GM19025 (cell line): ENCODE data around the gene FILIP1.

Experiments used
- ATAC-seq: cut with Tn5 transposase; IDR thresholded peaks from one replicate; pipeline ENCODE4 v1.9.1; 2021; ENCODE audit warnings: mild to moderate bottlenecking, low read depth, moderate library complexity; ENCODE audit not compliant: unreplicated experiment

Gene FILIP1

DNA sequence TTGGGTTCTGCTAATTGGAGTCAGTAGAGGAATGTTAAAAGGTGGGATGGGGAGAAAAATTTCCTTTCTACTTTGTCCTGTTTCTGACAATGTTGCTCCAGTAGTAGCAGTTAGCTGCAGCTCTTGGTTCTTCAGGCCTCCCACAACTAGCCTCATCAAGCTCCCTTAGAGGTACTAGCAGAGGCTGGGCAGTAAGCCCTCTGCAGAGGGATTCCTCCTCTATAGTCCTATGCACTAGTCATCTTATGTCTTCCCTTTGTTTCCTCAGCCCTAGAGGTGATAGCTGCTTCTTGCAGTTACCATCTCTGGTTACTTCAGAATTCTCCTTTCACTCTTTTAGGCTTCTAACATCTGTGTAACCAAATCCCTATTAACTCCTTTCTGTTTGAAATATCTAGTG lies 99.8 kb downstream of the FILIP1 start:
- no peak for ATAC-seq

DNA sequence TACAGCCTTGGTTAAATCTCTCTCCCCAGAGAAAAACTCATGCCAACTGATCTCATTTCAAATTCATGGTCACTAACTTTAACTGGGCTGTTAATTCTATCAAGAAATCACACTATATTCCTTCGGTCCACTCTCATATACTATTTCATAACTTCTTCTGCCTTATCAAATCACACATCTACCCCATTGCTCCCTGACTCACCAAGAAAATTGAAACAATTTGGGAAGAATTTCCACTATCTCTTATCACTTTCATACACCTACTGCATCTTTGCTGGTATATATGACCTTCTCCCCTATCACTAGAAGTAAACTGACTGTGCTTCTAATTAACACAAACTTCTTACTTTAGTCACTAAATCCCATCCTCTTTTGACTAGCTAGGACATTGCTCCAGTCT lies 102.3 kb downstream of the FILIP1 start:
- no peak for ATAC-seq

DNA sequence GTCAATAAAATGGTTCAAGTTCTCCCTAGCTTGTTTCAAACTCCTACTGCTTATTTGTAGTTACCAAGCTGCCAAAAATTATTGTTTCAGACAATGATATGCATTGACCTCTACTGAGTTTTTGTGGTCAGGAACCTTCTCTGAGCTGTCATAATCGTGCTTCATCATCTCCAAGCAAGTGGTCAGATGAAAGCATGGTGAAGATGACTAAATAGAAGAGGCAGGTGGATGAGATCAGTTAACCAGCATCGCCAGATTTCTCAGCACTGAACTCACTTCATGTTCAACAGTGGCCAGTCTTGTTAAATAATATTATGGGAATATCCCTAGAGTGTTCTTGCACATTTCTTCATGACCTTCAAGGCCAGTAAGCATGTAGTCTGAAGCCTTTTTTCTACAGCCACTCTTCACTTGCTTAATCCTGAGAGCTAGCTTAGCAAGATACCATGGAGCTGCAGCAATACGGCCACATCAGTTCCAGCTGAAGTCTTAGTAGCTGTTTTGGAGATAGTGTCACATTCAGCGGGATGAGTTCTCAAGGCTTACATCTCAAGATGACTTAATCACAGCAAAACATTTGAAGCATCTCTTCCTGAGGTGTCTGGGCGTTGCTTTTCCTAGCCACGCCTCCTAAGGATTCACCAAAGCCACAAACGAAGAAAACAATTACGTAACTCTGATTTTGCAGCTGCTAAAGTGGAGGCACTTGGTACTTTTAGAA lies 107.4 kb downstream of the FILIP1 start:
- ATAC-seq: no peak

DNA sequence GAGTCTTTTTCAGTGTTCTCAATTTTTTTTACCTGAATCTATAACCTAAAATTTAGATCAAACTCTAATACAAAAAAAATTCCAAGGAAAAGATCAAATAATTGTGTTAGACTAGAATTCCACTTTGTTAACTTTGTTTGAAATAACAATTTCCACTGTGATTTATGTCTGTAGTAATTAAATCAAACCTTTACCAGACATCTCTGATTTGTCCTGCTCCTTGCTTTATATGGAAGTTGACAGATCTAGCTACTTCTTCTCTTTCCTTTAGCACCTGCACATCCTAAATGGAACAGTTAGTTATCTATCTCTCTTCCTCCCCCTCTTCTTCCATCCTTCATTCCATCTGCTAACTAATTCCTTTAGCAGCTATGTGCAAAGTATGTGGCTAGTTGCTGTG lies 109.5 kb downstream of the FILIP1 start:
- ATAC-seq: no peak

DNA sequence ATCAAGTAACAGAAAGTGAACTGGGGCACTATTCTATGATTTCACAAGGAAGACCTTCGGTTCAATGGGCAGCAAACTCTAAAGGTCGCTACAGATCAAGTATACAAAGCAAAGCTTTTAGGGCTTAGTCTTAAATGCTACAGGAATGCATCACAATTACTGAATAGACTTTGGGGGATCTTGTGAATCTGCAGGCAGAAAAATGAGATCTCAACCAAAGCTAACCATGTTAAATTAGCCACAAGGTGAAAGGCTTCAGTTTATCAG lies 111.0 kb downstream of the FILIP1 start:
- no peak for ATAC-seq

DNA sequence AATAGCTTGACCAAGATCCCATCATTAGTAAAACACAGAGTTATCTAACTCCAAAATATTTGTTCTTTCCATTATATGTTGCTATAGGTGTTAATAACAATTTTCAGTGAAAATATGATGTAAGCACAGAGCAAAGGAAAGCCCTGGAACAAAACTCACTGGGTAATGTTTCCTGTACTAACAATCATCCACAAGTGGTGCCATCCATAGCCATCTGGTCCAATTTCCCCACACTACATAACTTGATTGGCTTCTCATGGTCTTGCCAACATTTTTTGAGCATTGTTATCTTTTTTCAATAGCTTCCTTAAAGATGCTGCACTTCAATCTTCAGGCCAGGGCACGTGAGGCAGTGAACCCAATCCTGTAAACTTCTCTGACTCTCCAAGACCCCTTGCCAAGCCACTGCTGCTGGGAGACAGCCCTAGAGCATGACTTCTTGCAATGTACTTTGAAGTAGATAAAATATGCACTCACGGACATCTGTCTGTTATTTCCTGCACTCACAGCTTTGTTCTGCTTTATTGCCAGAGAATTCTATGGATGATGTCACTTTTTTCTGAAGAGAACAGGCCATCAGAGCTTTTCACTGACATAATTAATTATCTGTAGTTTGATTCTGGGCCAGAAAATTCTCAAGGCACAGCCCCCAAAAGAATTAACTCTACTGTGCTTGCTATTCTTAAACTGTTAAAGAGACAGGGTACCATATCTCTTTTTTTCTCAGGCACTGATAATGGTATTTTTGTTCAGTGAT lies 111.5 kb downstream of the FILIP1 start:
- no peak for ATAC-seq

DNA sequence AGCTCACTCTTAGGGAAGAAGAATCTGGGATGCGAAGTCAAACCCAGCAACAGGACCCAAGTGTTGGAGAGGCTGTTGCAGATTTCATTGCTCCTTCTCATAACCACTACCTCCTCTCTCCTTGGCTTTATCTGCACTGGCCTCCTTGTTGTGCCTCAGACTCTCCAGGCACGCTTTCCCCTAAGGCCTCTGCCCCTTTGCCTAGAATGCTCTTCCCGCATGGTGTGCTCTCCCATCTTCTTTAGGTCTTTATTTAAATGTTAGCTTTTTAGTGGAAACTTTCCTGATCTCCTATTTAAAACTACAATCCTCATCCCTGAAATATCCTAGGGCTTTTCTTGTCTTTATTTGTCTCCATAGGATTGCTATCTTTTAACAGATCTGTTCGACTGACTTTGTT lies 114.1 kb downstream of the FILIP1 start:
- ATAC-seq: no peak

DNA sequence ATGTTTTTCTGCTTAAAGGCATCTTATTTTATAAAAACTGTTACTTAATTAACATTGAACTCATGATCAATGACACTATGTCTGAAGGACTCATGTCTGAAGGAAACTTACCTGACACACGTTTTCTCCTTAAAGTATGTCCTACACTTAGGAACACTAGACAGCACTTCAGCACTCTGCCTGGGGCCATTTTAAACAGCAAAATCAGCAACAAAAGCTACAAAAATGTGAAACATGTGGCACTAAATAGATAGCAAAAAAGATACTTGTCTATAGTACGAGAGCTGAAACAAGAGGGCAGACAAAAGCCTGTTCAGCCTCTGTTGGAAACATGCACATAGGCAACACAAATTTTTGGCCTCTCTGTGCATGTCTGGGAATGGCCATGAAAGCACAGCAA lies 115.5 kb downstream of the FILIP1 start:
- no peak for ATAC-seq

DNA sequence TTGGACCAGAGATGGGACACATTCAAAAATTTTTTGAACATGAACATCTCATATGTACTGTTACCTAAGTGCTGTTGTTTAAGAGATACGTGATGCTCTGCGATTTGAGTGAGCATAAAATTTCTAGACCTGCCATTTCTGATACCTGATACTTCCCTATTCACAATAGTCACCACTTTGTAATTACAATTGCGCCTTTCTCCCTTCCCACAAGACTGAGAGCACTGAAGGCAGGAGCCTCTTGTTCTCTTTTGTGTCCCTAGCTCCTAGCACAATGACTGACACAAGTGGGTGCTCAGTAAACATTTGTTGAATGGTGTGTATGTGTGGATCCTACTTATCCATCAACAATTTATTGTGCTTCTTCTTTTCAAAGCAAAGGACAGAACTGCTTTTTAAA lies 116.2 kb downstream of the FILIP1 start:
- no peak for ATAC-seq

DNA sequence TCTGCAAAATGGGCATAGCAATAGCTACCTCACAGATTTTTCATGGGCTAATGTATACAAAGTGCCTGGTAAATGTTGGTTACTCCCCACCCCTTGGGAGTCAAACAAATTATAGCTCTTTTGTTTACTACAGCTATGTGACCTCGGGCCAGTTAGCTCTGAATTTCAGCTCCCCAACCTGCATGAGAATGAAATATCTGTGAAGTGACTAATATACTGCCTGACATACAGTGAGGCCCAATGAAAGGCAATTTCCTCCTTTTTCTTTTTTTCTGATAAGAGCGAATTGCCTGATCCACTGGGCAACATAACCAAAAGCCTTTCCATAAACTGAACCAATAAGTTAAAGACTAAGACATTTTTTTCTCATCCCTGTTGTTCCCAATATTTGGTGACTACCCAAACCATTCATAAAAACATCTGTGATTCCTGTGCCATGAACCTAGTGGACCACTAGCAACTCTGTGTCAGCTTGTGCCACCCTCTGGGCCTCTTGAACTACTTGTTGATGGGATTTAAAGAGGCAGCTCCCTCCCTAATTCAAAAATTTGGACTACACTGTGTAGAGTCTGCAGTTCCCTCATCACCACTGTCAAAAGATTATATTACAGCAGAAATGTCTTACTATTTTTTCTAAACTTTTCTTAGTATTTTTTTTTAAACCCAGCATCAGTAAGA lies 117.1 kb downstream of the FILIP1 start:
- no peak for ATAC-seq

DNA sequence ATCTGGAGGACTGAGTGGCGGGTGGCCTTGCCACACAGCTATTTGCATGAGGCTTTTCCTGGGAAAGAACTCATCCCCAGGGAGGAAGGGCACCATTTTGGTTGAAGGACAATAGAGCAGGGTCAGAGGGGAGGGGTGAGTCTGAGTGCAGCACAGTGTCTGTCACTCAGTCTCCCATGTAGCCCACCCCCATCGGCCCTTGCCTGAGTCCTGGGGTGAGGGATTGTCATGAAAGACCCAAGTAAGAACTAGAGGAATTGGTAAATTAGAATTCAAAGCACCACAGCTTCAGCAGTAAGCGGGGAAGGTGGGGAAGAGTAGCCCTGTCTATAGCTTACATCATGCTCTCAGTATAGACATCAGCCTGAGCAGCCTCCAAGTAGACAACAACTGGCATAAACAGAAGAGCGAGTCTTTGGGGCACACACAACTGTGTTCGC lies 118.6 kb downstream of the FILIP1 start:
- no peak for ATAC-seq

DNA sequence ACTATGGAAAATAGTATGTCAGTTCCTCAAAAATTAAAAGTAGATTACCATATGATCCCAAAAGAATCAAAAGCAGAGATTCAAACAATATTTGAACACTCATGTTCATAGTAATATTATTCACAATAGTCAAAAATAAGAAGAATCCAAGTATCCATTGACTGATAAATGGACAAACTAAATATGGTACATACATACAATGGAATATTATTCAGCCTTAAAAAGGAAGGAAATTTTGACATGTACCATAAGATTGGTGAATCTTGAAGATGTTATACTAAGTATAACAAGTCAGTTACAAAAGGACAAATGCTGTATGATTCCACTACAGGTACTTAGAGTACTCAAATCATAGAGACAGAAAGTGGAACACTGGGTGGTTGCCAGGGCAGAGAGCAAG lies 120.7 kb downstream of the FILIP1 start:
- no peak for ATAC-seq

DNA sequence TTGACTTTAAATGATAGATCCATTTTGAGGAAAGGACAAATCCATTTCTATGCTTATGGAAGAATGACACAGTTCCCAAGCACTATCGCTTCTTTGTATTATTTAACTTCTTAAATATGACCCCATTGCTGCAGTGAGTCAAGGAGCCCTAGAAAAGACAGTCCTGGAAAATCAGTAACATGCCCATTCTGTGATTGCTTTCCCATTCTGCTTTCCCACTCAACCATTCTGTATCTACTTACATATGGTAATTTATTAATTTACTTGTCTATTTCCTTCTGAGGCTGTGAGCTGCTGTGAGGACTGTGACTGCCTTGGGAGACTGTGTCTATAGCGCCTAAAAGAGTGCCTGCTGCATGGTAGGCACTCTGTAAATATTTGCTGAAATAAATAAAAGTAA lies 123.6 kb downstream of the FILIP1 start:
- ATAC-seq: no peak

DNA sequence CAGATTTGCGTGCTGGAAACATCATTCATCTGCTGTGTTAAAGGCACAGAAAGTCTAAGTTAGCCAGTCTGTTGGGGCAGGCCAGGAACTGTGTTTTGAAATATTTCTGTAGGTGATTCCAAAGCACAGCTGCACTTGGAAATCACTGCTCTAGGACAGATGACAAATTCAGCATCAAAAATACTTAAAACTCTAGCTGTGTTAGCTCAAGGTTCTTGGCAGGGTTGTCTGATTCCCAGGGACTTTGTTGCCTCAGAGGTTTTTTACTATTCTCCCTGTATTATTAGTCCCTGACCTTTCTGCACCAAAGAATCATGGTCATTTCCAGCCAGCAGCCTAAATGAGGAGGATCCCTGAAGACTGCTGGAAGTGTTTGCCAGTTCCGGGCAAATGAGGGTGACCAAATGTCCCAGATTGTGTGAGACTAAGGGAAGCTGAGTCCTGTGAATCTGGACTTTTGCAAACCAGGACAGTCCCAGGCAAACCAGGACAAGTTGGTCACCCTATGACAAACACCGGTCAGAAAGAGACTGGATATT lies 124.7 kb downstream of the FILIP1 start:
- no peak for ATAC-seq

DNA sequence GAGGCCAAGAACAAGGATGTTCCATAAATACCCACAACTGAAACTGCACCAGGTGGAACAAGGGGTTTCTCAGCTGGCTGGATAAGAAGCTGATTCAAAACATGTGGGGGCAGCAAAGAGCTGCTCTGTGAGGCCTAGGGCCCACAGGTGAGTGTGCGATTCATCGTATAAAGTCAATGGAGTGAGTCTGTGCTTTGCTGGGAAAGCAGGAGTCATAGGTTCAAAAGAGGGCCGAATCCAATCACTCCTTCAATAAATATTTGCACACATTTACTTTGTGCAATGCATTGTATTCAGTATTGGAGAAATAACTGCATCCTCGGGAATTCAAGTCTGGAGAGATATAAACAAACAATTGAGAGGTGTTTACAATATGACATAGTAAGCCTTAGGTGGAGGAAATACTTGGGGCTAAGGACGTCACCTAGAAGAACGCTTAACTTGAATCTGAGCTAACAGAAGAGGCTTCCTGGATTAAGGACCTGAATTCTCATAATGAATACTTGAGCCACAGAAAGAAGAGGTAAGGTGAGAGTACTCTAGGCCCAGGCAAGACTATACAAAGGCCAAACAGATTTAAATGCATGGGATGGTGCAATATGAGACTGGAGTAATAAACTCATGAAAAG lies 125.3 kb downstream of the FILIP1 start:
- no peak for ATAC-seq

DNA sequence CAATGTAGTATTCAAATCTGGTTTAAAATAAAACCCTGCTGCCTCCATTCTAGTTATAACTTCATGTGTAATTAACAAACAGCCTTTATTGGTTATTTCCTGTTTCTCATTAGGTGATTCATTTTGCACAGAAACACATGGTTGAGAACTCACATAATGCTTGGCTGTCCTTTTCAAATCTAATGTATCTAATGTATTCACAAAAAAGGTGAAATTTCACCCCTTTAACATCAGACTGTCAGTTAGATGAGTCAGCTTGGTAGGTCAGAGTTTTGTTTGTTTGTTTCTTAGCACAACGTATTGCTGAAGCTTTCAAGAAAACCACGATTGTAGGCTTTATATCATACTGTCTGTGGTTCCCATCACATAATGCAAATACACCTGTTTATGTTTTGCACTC lies 130.3 kb downstream of the FILIP1 start:
- ATAC-seq: no peak

DNA sequence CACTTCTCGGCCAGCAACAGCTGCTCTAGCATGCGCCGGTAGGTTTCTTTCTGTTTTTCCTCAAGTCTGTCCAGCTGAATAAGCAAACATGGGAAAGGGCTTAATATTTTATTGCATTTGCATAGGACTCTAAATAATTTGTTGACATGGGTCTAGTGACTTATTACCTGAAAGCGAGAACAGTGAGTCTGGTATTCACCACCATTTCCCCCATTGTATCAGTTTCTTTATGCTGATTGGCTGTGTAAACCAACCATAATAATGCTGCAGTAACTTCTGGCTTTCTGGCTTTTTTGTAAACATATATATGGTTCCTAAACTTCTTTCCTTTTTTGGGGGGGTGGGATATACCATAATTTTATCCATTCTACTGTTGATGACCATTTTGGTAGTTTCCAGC lies 140.0 kb downstream of the FILIP1 start:
- ATAC-seq: no peak

DNA sequence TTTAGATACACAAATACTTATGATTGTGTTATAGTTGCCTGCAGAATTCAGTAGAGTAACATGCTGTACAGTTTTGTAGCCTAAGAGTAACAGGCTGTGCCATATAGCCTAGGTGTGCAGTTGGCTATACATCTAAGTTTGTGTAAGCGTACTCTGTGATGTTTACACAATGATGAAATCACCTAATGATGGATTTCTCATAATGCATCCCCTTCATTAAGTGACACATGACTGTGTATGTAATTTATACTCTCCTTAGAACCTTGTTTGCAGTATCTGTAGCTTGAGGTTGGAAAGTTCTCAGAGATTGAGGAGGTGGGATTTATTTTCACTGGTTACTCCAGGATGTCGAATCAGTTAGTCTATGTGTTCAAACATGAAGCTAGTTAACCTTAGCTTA lies 142.0 kb downstream of the FILIP1 start:
- no peak for ATAC-seq

DNA sequence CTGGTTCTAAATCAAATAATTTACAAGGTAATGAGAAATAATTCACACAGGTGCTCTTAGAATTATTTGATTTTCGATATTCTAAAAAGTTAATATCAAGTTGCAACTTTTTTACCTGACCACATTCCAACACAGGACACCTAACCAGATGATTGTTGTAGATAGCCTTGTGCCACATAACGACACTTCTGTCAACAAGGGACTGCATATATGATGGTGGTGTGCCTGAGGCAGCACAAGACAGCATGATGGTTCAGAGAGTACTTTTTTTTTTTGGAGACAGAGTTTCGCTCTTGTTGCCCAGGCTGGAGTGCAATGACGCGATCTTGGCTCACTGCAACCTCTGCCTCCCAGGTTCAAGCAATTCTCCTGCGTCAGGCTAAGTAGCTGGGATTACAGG lies 142.8 kb downstream of the FILIP1 start:
- no peak for ATAC-seq

DNA sequence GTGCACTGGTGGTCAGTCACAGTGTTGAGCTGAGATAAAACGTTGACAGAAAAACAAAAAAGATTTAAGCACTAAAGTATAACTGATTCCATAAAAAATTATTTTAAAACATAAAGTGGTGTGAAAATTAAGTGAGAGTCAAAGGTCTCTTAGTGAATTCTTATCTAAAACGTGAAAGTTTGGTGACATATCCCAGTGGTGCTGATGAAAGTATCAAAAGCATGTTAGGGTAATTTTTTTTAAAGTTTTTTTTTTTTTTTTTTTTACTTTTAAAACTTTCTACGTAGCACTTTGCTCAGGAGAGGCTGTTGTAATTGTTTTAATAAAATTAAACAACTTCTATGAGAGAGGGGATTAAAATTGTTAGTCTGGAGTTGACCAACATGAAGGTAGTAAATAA lies 143.4 kb downstream of the FILIP1 start:
- no peak for ATAC-seq

DNA sequence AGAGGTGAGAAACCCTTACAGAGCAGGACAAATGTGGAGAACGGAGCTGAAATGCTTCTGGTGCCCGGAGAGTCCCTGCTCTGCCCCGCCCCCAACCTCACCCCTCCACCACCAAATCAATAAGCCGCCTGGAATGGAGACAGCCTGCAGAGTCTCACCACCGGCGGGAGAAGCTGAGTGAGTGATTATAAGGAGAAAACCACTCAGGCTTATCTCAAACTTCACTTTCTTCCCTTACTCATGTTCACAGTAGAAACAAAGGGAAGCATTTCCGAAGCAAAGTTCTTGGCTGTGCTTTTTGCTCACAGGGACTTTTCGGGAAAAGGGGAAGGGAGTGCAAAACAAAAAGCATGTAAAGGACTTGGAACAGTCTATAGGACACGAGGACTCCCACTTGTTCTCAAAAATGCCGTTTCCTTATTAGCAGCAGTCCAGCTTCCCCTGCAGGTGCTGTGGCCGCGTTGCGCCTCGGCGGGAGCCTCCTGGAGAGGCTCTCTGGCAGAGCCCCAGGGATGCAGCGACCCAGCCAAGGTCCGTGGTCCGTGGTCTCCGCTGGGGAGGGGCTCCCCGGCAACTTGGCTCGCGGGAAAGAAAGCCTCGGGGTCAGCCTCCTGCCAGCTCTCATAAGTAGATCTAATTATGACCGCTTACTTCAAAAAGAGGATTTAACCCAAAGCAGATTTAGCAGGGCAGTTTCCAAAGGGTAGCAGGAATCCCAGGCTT lies 144.2 kb downstream of the FILIP1 start:
- no peak for ATAC-seq
